GM18511 (cell line): Measurements from ENCODE around the gene CLCN1.

Experiments
- ATAC-seq: cut with Tn5 transposase; IDR thresholded peaks from one replicate; pipeline ENCODE4 v1.9.1; 2021; ENCODE audit warnings: mild to moderate bottlenecking, moderate library complexity; ENCODE audit not compliant: unreplicated experiment

The CLCN1 gene

GRCh38 chr7:143292876-143293275, 23.0 kb upstream of the CLCN1 start:
- ATAC-seq = no peak

GRCh38 chr7:143295870-143296269, 20.0 kb upstream of the CLCN1 start:
- ATAC-seq = no peak

- ATAC-seq = no peak
These were observed 19.2 kb upstream of the CLCN1 start for GRCh38 chr7:143296686-143297085.

- ATAC-seq = no peak
These were observed 16.6 kb upstream of the CLCN1 start for GRCh38 chr7:143299346-143299745.

- no peak for ATAC-seq
These were observed 16.1 kb upstream of the CLCN1 start for GRCh38 chr7:143299840-143300239.

- ATAC-seq = no peak
These were observed 14.7 kb upstream of the CLCN1 start for GRCh38 chr7:143300959-143301935.

GRCh38 chr7:143303733-143304132, 12.2 kb upstream of the CLCN1 start:
- no peak for ATAC-seq

- ATAC-seq = no peak
These were observed 11.0 kb upstream of the CLCN1 start for GRCh38 chr7:143304938-143305337.

GRCh38 chr7:143305423-143306070, 10.4 kb upstream of the CLCN1 start:
- ATAC-seq = no peak

GRCh38 chr7:143308632-143309031, 7.3 kb upstream of the CLCN1 start:
- ATAC-seq = no peak

GRCh38 chr7:143314127-143314526, 1.8 kb upstream of the CLCN1 start:
- ATAC-seq = no peak

- ATAC-seq = no peak
These were observed 581 bp downstream of the CLCN1 start for GRCh38 chr7:143316492-143316891.

GRCh38 chr7:143318661-143319060, 2.8 kb downstream of the CLCN1 start:
- ATAC-seq = no peak

GRCh38 chr7:143320620-143321019, 4.7 kb downstream of the CLCN1 start:
- ATAC-seq = no peak

- no peak for ATAC-seq
These were observed 5.3 kb downstream of the CLCN1 start for GRCh38 chr7:143321242-143321641.

GRCh38 chr7:143321734-143322133, 5.8 kb downstream of the CLCN1 start:
- ATAC-seq = no peak

GRCh38 chr7:143322760-143323633, 7.1 kb downstream of the CLCN1 start:
- ATAC-seq = no peak

- ATAC-seq = no peak
These were observed 7.7 kb downstream of the CLCN1 start for GRCh38 chr7:143323653-143324052.

GRCh38 chr7:143325240-143325639, 9.3 kb downstream of the CLCN1 start:
- peak; percentile 54 for ATAC-seq

- ATAC-seq = peak; percentile 66
These were observed 12.0 kb downstream of the CLCN1 start for GRCh38 chr7:143327903-143328302.
